ENCODE data around the gene PPARG. TPM values are rescaled to one million over a fixed set of nuclear protein-coding genes. Genes with fewer than 3 reads are reported as not detected.
"Not testable (repeated sequence)": the region's sequence is repeated elsewhere in the genome, so short reads cannot be mapped to it uniquely, and the experiment has no call there.

The PPARG gene
- total RNA-seq, 4 donors from 2014 or later = 9.7 to 17.8 (median 11.7) TPM

GRCh38 chr3:12465836-12466225 is 177.0 kb downstream of the PPARG start:
- Histone ChIP-seq H3K4me1 (no peaks in the 10 kb centered on the region), H3K27ac (no peak overlapping the region)
- WGBS = 37% methylated on average over 4 of the region's 4 CpGs

GRCh38 chr3:12467746-12468145 is 178.9 kb downstream of the PPARG start:
- Histone ChIP-seq H3K9me3 (no peaks in the 10 kb centered on the region), H3K36me3 (no peaks in the 10 kb centered on the region), H3K4me3 (no peak overlapping the region), H3K27me3 (no peaks in the 10 kb centered on the region), H3K4me1 (no peaks in the 10 kb centered on the region), H3K27ac (no peak overlapping the region)
- no peak for TF ChIP-seq POLR2A (IDR thresholded peaks at IDR 0.05)
- no peak for TF ChIP-seq POLR2AphosphoS5 (IDR thresholded peaks at IDR 0.05)
- no peak for TF ChIP-seq EP300 (IDR thresholded peaks at IDR 0.05)
- TF ChIP-seq CTCF (IDR thresholded peaks at IDR 0.05) = no peak
- WGBS = 75% methylated on average over 2 of the region's 2 CpGs
- DNase-seq (ENCODE audit: low spot score in 2 of 2) = no peak

More at GRCh38 chr3:12465836-12466225, 177.0 kb downstream of the PPARG start:
- H3K27me3 ChIP-seq = no peaks in the 10 kb centered on the region
- H3K9me3 ChIP-seq = no peaks in the 10 kb centered on the region
- no peak overlapping the region for H3K4me3 ChIP-seq
- TF ChIP-seq POLR2AphosphoS5 (IDR thresholded peaks at IDR 0.05) (no peak), POLR2A (IDR thresholded peaks at IDR 0.05) (no peak), EP300 (IDR thresholded peaks at IDR 0.05) (no peak), CTCF (IDR thresholded peaks at IDR 0.05) (no peak)
- DNase-seq (ENCODE audit: low spot score in 2 of 2) = no peak
- H3K36me3 ChIP-seq = no peaks in the 10 kb centered on the region

GRCh38 chr3:12468276-12468675 is 179.4 kb downstream of the PPARG start:
- no peak for TF ChIP-seq POLR2A (IDR thresholded peaks at IDR 0.05)
- TF ChIP-seq POLR2AphosphoS5 (IDR thresholded peaks at IDR 0.05) = no peak
- TF ChIP-seq CTCF (IDR thresholded peaks at IDR 0.05) = no peak
- no peak for TF ChIP-seq EP300 (IDR thresholded peaks at IDR 0.05)
- H3K27ac ChIP-seq = no peak overlapping the region
- 90% methylated on average over 4 of the region's 6 CpGs for WGBS

GRCh38 chr3:12468757-12469156 is 179.9 kb downstream of the PPARG start:
- Histone ChIP-seq H3K4me1 (no peaks in the 10 kb centered on the region), H3K27ac (no peak overlapping the region), H3K27me3 (no peaks in the 10 kb centered on the region), H3K36me3 (no peaks in the 10 kb centered on the region), H3K9me3 (no peaks in the 10 kb centered on the region), H3K4me3 (no peak overlapping the region)
- no peak for DNase-seq (ENCODE audit: low spot score in 2 of 2)
- 70% methylated on average over 2 of the region's 2 CpGs for WGBS
- TF ChIP-seq EP300 (IDR thresholded peaks at IDR 0.05) = no peak
- no peak for TF ChIP-seq POLR2AphosphoS5 (IDR thresholded peaks at IDR 0.05)
- TF ChIP-seq CTCF (IDR thresholded peaks at IDR 0.05) = no peak
- TF ChIP-seq POLR2A (IDR thresholded peaks at IDR 0.05) = no peak

More at GRCh38 chr3:12468276-12468675, 179.4 kb downstream of the PPARG start:
- Histone ChIP-seq H3K36me3 (no peaks in the 10 kb centered on the region), H3K4me1 (no peaks in the 10 kb centered on the region), H3K27me3 (no peaks in the 10 kb centered on the region), H3K9me3 (no peaks in the 10 kb centered on the region), H3K4me3 (no peak overlapping the region)
- no peak for DNase-seq (ENCODE audit: low spot score in 2 of 2)

GRCh38 chr3:12469222-12469621 is 180.4 kb downstream of the PPARG start:
- not testable (repeated sequence) for H3K9me3 ChIP-seq, H3K27me3 ChIP-seq, H3K27ac ChIP-seq, H3K4me3 ChIP-seq, H3K4me1 ChIP-seq, H3K36me3 ChIP-seq
- DNase-seq (ENCODE audit: low spot score in 2 of 2) = peak in 1 of 2 donors; percentile 6
- WGBS = 94% methylated on average over 7 of the region's 7 CpGs

GRCh38 chr3:12470111-12470510 is 181.2 kb downstream of the PPARG start:
- Histone ChIP-seq H3K9me3 (no peaks in the 10 kb centered on the region), H3K4me3 (no peak overlapping the region), H3K4me1 (no peaks in the 10 kb centered on the region), H3K27me3 (no peaks in the 10 kb centered on the region), H3K36me3 (no peaks in the 10 kb centered on the region), H3K27ac (no peak overlapping the region)
- TF ChIP-seq EP300 (IDR thresholded peaks at IDR 0.05) (no peak), POLR2A (IDR thresholded peaks at IDR 0.05) (no peak), CTCF (IDR thresholded peaks at IDR 0.05) (no peak), POLR2AphosphoS5 (IDR thresholded peaks at IDR 0.05) (no peak)
- DNase-seq (ENCODE audit: low spot score in 2 of 2) = no peak
- 89% methylated on average over 5 of the region's 5 CpGs for WGBS

Data from suprapubic skin (tissue), 4 donors.